ENCODE measurements around the gene HEATR3.

Gene HEATR3

DNA sequence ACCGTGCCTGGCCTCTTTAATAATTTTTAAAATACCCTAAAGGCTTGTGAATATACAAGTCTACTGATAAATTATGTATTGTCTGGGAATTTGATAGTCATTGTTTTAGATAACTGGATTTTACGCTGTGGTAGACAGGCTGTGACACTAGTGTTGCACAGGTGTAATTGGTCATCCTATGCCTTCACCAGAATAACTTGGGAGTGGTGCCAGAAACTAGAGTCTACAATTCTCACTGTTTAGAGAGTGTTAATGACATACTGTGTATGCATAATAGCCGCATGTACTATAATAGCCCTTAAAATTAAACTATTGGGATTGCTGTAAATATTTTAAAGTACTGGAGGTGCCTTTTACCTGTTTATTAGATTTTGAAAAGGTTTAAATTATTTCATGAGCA, 29.3 kb upstream of the HEATR3 start:
- H3K36me3 ChIP-seq (ENCODE audit: insufficient read depth, low read length): peaks cover 10% of the 10 kb centered on the region
- no peak overlapping the region for H2AFZ ChIP-seq (ENCODE audit: low read length, unreplicated experiment)
- no peak overlapping the region for H3K4me3 ChIP-seq (ENCODE audit: low read depth, low read length)
- H3K27me3 ChIP-seq (ENCODE audit: insufficient read depth, low read length): no peaks in the 10 kb centered on the region
- peaks cover 4% of the 10 kb centered on the region for H3K4me1 ChIP-seq (ENCODE audit: control insufficient read depth, insufficient read depth, low read length, unreplicated experiment)
- no peak overlapping the region for H3K27ac ChIP-seq (ENCODE audit: low read depth, low read length)
- H3K79me2 ChIP-seq (ENCODE audit: control insufficient read depth, insufficient read depth, low read length, unreplicated experiment): no peaks in the 10 kb centered on the region

DNA sequence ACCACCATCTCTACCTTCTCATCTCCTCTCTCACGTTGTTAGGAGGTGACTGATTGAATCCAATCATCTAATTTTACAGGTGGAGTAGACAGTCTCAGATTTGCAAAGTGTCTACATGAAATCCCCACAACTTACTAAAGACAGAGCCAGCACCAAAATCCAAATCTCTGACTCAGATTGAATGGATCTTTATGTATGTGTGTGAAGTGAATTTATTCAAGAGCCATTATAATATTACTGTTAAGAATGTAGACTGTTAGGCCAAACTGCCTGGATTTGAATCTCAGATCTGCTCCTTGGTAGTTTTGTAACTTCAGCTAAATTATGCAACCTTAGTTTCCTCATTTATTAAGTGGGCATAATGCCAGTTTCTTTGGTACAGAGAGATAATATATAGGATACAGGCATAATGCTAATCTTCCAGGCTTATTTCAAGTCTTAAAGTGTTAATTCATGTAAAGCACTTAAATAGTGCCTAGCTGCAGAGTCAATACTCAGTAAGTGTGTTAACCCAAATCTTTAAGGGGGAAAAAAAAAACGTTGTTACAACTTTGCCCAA, 28.0 kb upstream of the HEATR3 start:
- H3K36me3 ChIP-seq (ENCODE audit: insufficient read depth, low read length): peaks cover 7% of the 10 kb centered on the region
- H3K4me3 ChIP-seq (ENCODE audit: low read depth, low read length): no peak overlapping the region
- no peaks in the 10 kb centered on the region for H3K79me2 ChIP-seq (ENCODE audit: control insufficient read depth, insufficient read depth, low read length, unreplicated experiment)
- no peak overlapping the region for H3K27ac ChIP-seq (ENCODE audit: low read depth, low read length)
- peaks cover 4% of the 10 kb centered on the region for H3K4me1 ChIP-seq (ENCODE audit: control insufficient read depth, insufficient read depth, low read length, unreplicated experiment)
- H3K27me3 ChIP-seq (ENCODE audit: insufficient read depth, low read length): peaks cover 5% of the 10 kb centered on the region; the same call in 1 of the 2 replicates
- no peak overlapping the region for H2AFZ ChIP-seq (ENCODE audit: low read length, unreplicated experiment)

DNA sequence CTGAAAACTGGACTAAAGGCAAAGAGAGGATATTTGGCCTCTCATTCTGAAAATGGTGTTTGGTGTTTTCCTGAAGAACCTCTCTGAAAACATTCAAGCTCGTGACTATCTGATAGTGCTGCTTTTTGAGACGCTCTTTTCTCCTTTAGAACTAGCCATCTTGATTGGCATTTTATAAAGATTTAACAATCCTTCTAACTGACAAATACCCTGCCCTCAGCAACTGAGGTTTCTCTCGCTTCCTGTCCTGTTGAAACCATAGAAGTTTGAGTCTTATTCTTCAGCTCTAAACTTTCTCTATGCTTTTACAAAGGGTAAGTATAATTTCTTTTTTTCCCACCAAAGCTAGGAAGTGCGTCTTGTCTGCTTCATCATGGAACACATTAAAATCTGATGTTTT, 27.5 kb upstream of the HEATR3 start:
- no peak overlapping the region for H2AFZ ChIP-seq (ENCODE audit: low read length, unreplicated experiment)
- no peaks in the 10 kb centered on the region for H3K79me2 ChIP-seq (ENCODE audit: control insufficient read depth, insufficient read depth, low read length, unreplicated experiment)
- no peak overlapping the region for H3K27ac ChIP-seq (ENCODE audit: low read depth, low read length)
- H3K4me1 ChIP-seq (ENCODE audit: control insufficient read depth, insufficient read depth, low read length, unreplicated experiment): peaks cover 4% of the 10 kb centered on the region
- no peak overlapping the region for H3K4me3 ChIP-seq (ENCODE audit: low read depth, low read length)
- peaks cover 9% of the 10 kb centered on the region for H3K27me3 ChIP-seq (ENCODE audit: insufficient read depth, low read length)
- H3K36me3 ChIP-seq (ENCODE audit: insufficient read depth, low read length): peaks cover 7% of the 10 kb centered on the region

DNA sequence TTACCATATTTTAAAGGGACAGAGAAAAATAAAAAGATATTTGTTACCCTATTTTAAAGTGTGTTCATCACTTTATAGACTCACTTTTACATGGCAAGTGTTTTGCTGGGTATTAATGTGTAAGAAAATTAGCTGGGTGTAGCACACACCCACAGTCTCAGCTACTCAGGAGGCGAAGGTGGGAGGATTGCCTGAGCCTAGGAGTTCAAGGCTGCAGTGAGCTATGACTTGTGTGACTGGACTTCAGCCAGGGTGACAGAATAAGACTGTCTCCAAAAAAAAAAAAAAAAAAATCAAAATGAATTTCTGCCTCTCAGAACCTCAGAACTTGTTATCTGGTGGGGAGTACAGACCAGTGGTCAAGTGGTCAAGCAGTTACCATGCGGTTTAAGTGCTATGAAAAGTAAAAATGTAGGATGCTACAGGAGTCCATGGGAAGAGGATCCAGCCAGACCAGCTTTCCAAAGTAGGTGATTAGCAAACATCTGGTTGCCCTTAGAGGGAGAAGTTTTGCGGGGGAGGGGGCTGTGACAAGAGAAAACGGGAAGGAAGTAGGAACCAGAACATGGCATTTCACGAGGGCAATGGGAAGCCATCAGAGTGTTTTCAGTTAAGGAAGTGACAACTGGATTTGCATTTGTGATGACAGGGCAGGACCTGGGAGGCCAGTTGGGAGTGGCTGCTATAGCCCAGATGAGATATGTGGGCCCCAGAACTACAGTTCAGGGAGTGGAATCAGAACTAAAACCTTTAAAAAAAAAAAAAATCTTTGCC, 26.8 kb upstream of the HEATR3 start:
- H3K27me3 ChIP-seq (ENCODE audit: insufficient read depth, low read length): peaks cover 13% of the 10 kb centered on the region

DNA sequence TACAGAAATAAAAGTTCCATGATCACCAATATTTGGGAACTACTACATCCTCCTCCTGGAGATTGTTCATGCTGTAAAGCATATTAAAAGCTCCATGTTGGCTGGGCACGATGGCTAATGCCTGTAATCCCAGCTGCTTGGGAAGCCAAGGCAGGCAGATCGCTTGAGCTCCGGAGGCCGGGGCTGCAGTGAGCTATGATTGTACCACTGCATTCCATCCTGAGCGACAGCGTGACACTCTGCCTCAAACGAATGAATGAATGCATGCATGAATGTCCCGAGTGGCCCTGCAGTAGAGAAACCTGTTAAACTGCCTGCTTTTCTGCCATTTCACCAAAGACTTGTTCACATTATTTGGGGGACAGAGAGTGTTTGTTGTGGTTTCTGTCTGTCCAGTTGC, 25.8 kb upstream of the HEATR3 start:
- peaks cover 13% of the 10 kb centered on the region for H3K27me3 ChIP-seq (ENCODE audit: insufficient read depth, low read length)
- H3K4me3 ChIP-seq (ENCODE audit: low read depth, low read length): no peak overlapping the region
- H3K79me2 ChIP-seq (ENCODE audit: control insufficient read depth, insufficient read depth, low read length, unreplicated experiment): no peaks in the 10 kb centered on the region
- H2AFZ ChIP-seq (ENCODE audit: low read length, unreplicated experiment): no peak overlapping the region
- H3K27ac ChIP-seq (ENCODE audit: low read depth, low read length): no peak overlapping the region
- H3K36me3 ChIP-seq (ENCODE audit: insufficient read depth, low read length): peaks cover 7% of the 10 kb centered on the region
- H3K4me1 ChIP-seq (ENCODE audit: control insufficient read depth, insufficient read depth, low read length, unreplicated experiment): peaks cover 4% of the 10 kb centered on the region

More for the DNA sequence above, 26.8 kb upstream of the HEATR3 start:
- Histone ChIP-seq H3K4me1 (ENCODE audit: control insufficient read depth, insufficient read depth, low read length, unreplicated experiment) (peaks cover 4% of the 10 kb centered on the region), H3K4me3 (ENCODE audit: low read depth, low read length) (no peak overlapping the region), H3K36me3 (ENCODE audit: insufficient read depth, low read length) (peaks cover 7% of the 10 kb centered on the region), H3K79me2 (ENCODE audit: control insufficient read depth, insufficient read depth, low read length, unreplicated experiment) (no peaks in the 10 kb centered on the region), H3K27ac (ENCODE audit: low read depth, low read length) (no peak overlapping the region), H2AFZ (ENCODE audit: low read length, unreplicated experiment) (no peak overlapping the region)

DNA sequence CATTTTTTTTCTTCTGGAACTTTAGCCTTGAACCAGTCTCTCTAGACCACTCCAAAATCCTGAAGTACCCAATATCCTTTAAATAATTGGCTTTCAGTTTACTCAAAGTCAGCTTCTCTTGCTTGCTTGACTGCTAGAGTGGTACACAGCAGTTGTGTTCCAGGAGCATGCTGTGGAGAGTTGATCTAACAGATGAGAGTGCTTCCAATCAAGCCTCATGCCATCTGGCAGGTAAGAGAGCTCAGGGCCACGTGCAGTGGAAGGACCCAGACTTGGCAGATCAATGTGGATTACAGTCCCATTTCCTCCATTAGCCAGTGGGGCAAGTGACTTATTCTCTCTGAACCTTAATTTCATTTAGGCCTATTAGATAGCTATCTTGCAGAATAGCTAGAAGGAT, 25.1 kb upstream of the HEATR3 start:
- no peak overlapping the region for H3K27ac ChIP-seq (ENCODE audit: low read depth, low read length)
- no peak overlapping the region for H2AFZ ChIP-seq (ENCODE audit: low read length, unreplicated experiment)
- peaks cover 4% of the 10 kb centered on the region for H3K4me1 ChIP-seq (ENCODE audit: control insufficient read depth, insufficient read depth, low read length, unreplicated experiment)
- no peaks in the 10 kb centered on the region for H3K79me2 ChIP-seq (ENCODE audit: control insufficient read depth, insufficient read depth, low read length, unreplicated experiment)
- H3K27me3 ChIP-seq (ENCODE audit: insufficient read depth, low read length): peaks cover 13% of the 10 kb centered on the region
- H3K36me3 ChIP-seq (ENCODE audit: insufficient read depth, low read length): peaks cover under 1% of the 10 kb centered on the region; the same call in 1 of the 2 replicates
- H3K4me3 ChIP-seq (ENCODE audit: low read depth, low read length): no peak overlapping the region

DNA sequence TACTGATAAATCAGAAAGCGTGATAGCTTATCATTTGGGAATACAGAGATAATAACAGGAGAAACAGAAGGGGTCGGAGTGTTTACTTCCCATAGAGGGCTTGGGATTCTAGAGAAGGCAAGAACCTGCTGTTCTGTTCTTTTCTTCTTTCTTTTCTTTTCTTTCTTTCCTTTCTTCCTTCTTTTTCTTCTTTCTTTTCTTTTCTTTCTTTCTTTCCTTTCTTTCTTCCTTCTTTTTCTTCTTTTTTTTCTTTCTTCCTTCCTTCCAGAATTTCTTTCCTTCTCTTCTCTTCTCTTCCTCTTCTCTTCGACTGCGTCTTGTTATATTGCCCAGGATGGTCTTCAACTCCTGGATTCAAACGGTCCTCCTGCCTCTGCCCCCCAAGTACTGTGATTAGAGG, 22.4 kb upstream of the HEATR3 start:
- no peaks in the 10 kb centered on the region for H3K36me3 ChIP-seq (ENCODE audit: insufficient read depth, low read length)
- no peaks in the 10 kb centered on the region for H3K4me1 ChIP-seq (ENCODE audit: control insufficient read depth, insufficient read depth, low read length, unreplicated experiment)
- no peak overlapping the region for H3K27ac ChIP-seq (ENCODE audit: low read depth, low read length)
- peaks cover 13% of the 10 kb centered on the region for H3K27me3 ChIP-seq (ENCODE audit: insufficient read depth, low read length)
- no peak overlapping the region for H3K4me3 ChIP-seq (ENCODE audit: low read depth, low read length)
- H2AFZ ChIP-seq (ENCODE audit: low read length, unreplicated experiment): no peak overlapping the region
- no peaks in the 10 kb centered on the region for H3K79me2 ChIP-seq (ENCODE audit: control insufficient read depth, insufficient read depth, low read length, unreplicated experiment)

DNA sequence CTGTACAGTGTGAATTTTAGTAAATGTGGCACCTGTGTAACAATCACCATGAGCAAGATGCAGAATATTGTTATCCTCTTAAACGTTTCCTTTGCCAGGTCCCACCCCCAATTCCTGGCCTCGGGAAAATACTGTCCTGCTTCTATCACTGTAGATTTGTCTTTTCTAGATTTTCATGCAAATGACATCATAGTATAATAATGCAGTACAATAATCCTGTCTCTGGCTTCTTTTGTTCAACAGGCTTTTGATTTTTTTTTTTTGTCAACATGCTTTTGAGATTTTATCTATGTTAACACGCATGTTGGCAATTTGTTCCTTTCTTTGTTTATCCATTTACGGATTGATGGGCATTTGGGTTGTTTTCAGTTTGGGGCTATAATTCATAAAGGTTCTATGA, 20.4 kb upstream of the HEATR3 start:
- Histone ChIP-seq H3K4me3 (ENCODE audit: low read depth, low read length) (no peak overlapping the region), H3K79me2 (ENCODE audit: control insufficient read depth, insufficient read depth, low read length, unreplicated experiment) (no peaks in the 10 kb centered on the region), H3K4me1 (ENCODE audit: control insufficient read depth, insufficient read depth, low read length, unreplicated experiment) (no peaks in the 10 kb centered on the region), H2AFZ (ENCODE audit: low read length, unreplicated experiment) (no peak overlapping the region), H3K36me3 (ENCODE audit: insufficient read depth, low read length) (no peaks in the 10 kb centered on the region), H3K27me3 (ENCODE audit: insufficient read depth, low read length) (peaks cover 13% of the 10 kb centered on the region), H3K27ac (ENCODE audit: low read depth, low read length) (no peak overlapping the region)

DNA sequence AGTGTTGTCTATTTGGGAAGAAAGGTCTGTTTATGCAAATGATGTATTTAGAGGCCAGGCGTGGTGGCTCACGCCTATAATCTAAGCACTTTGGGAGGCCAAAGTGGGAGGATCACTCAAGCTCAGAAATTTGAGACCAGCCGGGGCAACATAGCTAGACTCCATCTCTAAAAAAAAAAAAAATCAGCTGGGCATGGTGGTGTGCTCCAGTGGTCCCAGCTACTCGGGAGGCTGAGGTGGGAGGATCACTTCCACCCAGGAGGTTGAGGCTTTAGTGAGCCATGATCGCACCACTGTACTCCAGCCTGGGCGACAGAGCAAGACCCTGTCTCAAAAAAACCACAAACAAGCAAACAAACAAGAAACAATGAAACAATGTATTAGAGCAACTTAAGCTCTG, 18.9 kb upstream of the HEATR3 start:
- Histone ChIP-seq H3K79me2 (ENCODE audit: control insufficient read depth, insufficient read depth, low read length, unreplicated experiment) (no peaks in the 10 kb centered on the region), H3K36me3 (ENCODE audit: insufficient read depth, low read length) (no peaks in the 10 kb centered on the region), H3K27ac (ENCODE audit: low read depth, low read length) (no peak overlapping the region), H2AFZ (ENCODE audit: low read length, unreplicated experiment) (no peak overlapping the region), H3K4me3 (ENCODE audit: low read depth, low read length) (no peak overlapping the region), H3K27me3 (ENCODE audit: insufficient read depth, low read length) (peaks cover 21% of the 10 kb centered on the region), H3K4me1 (ENCODE audit: control insufficient read depth, insufficient read depth, low read length, unreplicated experiment) (no peaks in the 10 kb centered on the region)

DNA sequence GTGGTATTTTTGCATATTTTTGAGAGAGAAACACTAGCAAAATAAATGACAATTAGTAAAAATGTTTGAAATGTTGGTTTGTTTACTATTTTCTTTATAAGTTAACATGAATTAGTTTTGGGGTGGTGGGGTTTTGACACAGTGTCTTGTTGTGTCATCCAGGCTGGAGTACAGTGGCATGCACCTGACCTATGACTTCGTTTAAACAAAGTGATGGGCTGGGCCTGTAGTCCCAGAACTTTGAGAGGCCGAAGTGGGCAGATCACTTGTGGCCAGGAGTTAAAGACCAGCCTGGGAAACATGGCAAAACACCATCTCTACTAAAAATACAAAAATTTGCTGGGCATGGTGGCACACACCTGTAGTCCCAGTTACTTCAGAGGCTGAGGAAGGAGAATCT, 17.9 kb upstream of the HEATR3 start:
- Histone ChIP-seq H3K27me3 (ENCODE audit: insufficient read depth, low read length) (peaks cover 16% of the 10 kb centered on the region), H2AFZ (ENCODE audit: low read length, unreplicated experiment) (no peak overlapping the region), H3K4me3 (ENCODE audit: low read depth, low read length) (no peak overlapping the region), H3K79me2 (ENCODE audit: control insufficient read depth, insufficient read depth, low read length, unreplicated experiment) (no peaks in the 10 kb centered on the region), H3K4me1 (ENCODE audit: control insufficient read depth, insufficient read depth, low read length, unreplicated experiment) (no peaks in the 10 kb centered on the region), H3K36me3 (ENCODE audit: insufficient read depth, low read length) (no peaks in the 10 kb centered on the region), H3K27ac (ENCODE audit: low read depth, low read length) (no peak overlapping the region)

DNA sequence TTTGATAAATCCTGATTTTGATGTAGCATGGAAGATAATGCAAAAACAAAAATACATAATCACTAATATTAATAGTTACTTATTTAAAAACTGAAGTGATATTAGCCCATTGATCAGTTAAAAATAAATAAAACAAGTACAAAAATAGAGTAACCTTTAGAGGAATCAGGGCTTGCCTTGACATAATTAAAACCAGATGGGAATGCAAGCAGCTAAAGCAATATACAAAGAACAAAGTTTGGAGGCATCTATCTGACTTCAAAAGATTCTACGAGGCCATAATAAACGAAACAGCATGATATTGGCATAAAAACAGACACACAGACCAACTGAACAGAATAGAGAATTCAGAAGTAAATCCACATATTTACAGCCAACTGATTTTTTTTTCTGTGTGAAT, 15.0 kb upstream of the HEATR3 start:
- Histone ChIP-seq H3K4me1 (ENCODE audit: control insufficient read depth, insufficient read depth, low read length, unreplicated experiment) (no peaks in the 10 kb centered on the region), H3K4me3 (ENCODE audit: low read depth, low read length) (no peak overlapping the region), H3K27me3 (ENCODE audit: insufficient read depth, low read length) (peaks cover 8% of the 10 kb centered on the region), H3K36me3 (ENCODE audit: insufficient read depth, low read length) (no peaks in the 10 kb centered on the region), H3K27ac (ENCODE audit: low read depth, low read length) (no peak overlapping the region), H2AFZ (ENCODE audit: low read length, unreplicated experiment) (no peak overlapping the region), H3K79me2 (ENCODE audit: control insufficient read depth, insufficient read depth, low read length, unreplicated experiment) (no peaks in the 10 kb centered on the region)

Data from ACC112 (cell line).